Skin of body (tissue), 2 donors: Measurements from ENCODE around the gene KSR1. TPM values are rescaled to one million over a fixed set of nuclear protein-coding genes. Genes with fewer than 3 reads are reported as not detected.
A peak's percentile ranks its signal among the peaks of the same experiment; 100 is the strongest.
"Not testable (repeated sequence)": the region's sequence is repeated elsewhere in the genome, so short reads cannot be mapped to it uniquely, and the experiment has no call there.

Experiments used
- DNase-seq: peaks from one replicate; lab custom pipeline; 2025; lab: John Stamatoyannopoulos, UW
- total RNA-seq: library from RNA; depleted of rRNA; stranded (reverse); fragments of >200 nt; gene quantifications from one replicate; pipeline ENCODE4 v1.2.3, GENCODE V29; 2014

Gene KSR1
- total RNA-seq: 32.7 TPM

DNA sequence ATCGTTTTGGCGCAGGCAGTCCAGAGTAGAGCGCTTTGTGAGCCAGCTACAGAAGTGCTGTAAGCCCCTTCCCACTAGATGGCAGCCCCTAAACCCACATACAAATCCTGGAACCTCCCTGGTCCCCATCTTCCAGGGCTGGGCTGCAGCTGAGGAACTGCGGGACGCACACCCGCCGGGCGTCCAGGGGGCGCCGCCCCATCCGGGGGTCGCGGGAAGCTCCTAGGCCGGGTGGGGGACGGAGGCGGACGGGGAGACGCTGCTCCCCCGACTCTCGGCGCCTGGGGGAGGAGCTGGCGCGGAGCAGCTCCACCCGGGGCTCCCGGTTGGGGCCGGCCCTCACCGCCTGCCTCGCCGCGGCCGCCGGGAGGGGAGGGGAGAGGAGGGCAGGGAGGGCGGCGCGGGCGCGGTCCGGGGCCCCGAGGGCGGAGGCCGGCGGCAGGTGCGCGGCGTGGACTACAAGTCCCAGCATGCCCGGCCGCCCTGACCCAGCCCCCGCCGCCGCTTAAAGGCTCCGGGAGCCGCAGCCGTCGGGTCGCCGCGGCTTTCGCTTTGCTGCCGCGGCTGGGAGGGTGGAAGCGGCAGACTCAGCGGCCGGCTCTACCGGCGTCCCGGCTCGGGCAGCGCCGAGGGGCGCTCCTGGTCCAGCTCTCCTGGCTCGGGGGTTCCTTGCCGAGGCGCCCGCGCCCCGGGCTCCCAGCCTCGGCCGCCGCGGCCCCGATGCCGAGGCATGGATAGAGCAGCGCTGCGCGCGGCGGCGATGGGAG lies at the start of gene KSR1:
Gene KSR1 (plus strand): TSS at position 535 of the 767 bp plus-strand sequence. CDS start 196 bp downstream, at position 731.
- DNase-seq: peak; percentile 77

DNA sequence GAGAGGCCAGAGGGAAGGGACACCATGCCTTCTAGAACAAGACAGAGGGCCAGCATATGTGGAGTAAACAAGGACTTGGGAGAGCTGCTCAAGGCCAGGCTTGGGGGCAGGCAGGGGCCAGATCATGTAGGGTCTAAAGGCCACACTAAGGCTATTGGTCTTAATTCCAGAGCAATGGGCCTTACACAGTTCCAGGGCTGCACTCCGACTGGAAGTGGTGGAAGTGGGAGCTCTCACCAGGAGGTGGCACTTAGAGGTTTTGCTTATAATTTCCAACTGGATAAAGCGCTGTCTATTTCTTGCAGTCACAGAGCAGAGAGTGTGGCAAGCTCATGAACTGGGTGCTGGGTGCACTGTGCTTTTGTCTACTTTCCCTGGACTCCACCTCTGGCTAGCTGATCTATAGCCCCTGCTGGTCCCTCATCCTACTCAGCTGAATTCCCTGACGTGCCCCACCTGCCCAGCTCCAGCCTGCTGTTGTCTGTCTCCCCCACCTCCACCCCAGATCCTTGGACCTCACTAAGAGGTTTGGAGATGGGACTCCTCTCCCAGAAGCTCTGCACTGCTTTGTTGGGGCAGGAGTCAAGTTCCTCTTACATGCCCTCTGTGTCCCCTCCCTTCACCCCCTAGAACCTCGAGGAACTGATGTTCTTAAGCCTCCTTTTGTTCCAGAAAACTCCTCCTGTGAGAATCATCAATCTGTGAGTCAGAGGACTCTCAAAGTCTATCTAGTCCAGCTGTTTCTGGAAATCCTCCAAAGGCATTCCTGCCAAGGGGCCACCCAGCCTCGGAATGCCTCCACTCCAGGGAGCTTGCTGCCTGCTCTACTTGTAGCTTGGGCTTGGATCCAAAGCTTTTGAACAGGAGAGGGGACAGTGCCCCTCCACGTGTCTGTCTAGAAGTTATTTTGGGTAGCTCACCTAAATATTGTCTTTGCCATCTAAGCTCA lies 48.1 kb upstream of the KSR1 start:
- no peak for DNase-seq

DNA sequence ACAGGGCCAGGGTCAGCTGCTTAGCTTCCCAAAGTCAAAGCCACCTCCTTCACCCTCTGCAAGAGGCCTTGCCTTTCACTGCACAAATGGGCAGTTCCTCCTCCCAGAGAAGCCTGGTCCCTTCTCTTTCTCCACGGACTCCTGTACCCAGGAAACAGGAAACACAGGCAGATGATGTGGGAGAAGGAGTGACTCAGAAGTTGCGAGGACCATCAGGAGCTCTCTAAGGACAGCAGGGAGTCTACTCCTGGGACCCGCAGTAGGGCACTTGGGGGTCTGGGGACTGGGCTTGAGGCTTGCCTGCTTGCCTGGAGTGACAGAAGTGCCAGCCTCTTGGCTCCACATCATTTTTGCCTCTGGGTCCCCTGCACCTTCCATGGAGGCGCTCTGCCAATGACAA lies 47.4 kb upstream of the KSR1 start:
- no peak for DNase-seq

DNA sequence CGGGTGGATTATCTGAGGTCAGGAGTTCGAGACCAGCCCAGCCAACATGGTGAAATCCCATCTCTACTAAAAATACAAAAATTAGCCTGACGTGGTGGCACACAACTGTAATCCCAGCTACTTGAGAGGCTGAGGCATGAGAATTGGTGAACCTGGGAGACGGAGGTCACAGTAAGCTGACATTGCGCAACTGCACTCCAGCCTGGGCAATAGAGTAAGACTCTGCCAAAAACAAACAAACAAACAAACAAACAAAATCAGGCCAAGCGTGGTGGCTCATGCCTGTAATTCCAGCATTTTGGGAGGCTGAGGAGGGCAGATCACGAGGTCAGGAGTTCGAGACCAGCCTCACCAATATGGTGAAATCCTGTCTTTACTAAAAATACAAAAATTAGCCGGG lies 44.1 kb upstream of the KSR1 start:
- not testable (repeated sequence) for DNase-seq

- DNase-seq: no peak
Measured at GRCh38 chr17:27413315-27413714, 42.9 kb upstream of the KSR1 start.

- DNase-seq: no peak
Measured at GRCh38 chr17:27413792-27414191, 42.5 kb upstream of the KSR1 start.

DNA sequence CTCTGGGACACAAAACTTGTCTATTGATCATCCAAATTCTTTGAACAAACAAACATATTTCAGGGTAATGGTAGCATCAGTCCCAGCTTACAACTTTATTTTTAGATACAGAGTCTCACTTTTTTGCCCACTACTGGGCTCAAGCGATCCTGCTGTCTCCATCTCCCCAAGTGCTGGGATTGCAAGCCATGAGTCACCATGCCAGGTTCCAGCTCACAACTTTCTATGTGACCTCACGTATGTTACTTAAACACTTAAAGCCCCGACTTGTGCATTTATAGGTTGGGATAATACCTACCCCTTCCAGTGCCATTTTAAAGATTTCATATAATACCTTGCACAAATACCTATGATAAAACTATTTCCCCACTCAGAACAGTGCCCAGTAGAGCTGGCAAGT lies 42.0 kb upstream of the KSR1 start:
- DNase-seq: no peak

DNA sequence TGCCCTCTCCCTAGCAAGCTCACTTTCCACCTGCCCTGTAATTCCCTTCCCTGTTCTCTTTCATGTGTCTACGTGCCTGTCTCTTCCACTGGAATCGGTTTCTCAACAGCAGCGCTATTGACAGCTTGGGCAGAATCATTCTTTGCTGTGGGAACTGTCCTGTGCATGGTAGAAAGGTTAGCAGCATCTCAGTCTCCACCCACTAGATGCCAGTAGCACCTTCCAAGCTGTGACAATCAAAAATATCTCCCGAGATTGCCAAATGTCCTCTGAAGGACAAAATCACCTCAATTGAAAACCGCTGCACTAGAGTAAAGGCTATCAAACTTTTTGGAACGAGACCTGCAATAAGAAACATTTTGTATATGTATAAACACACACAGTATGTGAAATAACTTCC lies 41.6 kb upstream of the KSR1 start:
- DNase-seq: no peak

GRCh38 chr17:27415120-27415795 lies 41.0 kb upstream of the KSR1 start:
- DNase-seq: no peak

GRCh38 chr17:27417596-27418365 lies 38.5 kb upstream of the KSR1 start:
- DNase-seq: no peak

DNA sequence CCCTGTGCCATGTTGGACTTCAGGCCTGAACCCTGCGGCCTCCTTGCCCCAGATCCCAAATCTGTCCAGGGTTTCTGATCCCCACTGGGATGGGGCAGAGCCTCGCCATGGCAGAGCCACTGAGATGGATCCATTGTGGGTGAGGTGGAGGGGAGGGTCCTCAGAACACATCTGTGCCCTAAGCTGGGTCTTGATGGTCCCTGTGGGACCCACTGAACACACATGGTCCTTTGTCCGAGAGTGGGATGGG lies 38.0 kb upstream of the KSR1 start:
- no peak for DNase-seq

GRCh38 chr17:27419156-27419555 lies 37.1 kb upstream of the KSR1 start:
- DNase-seq: no peak

GRCh38 chr17:27420211-27420950 lies 35.9 kb upstream of the KSR1 start:
- DNase-seq: no peak

GRCh38 chr17:27421111-27421510 lies 35.1 kb upstream of the KSR1 start:
- DNase-seq: no peak

DNA sequence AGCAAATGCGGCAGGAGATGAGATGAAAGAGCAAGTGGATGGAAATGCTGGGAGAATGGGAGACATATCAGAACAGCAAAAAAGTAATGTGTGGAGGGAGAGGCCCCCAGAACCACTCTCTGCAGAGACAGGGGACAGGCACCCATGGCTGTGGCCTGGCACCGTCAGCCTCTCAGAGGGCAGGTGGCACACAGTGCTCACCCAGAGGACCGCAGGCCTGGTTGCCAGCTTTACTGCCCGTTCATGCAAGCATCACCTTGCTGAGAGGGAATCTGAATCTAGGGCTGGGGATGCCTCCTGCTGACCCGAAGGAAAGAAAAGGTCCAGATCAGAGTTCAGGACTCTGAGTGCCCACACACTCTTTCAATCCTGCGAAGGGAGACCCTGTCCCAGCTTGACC lies 34.6 kb upstream of the KSR1 start:
- DNase-seq: not testable (repeated sequence)

- no peak for DNase-seq
Measured at GRCh38 chr17:27422601-27423000, 33.6 kb upstream of the KSR1 start.

GRCh38 chr17:27423651-27424050 lies 32.6 kb upstream of the KSR1 start:
- no peak for DNase-seq

- no peak for DNase-seq
Measured at GRCh38 chr17:27424516-27424915, 31.7 kb upstream of the KSR1 start.

- DNase-seq: no peak
Measured at GRCh38 chr17:27424941-27425340, 31.3 kb upstream of the KSR1 start.

- DNase-seq: not testable (repeated sequence)
Measured at GRCh38 chr17:27425571-27425970, 30.7 kb upstream of the KSR1 start.

GRCh38 chr17:27425991-27426390 lies 30.3 kb upstream of the KSR1 start:
- DNase-seq: no peak
